Ishikawa (cell line): ENCODE results near the gene TMEM132A.

Source experiments
- CEBPB ChIP-seq: IDR thresholded peaks from 2 replicates; pipeline ENCODE4 v1.6.1; 2012
- CREB1 ChIP-seq: IDR thresholded peaks from 2 replicates; pipeline ENCODE4 v1.6.1; 2012; ENCODE audit warnings: low read depth
- EP300 ChIP-seq: IDR thresholded peaks from 2 replicates; pipeline ENCODE4 v1.6.1; 2012; ENCODE audit warnings: borderline replicate concordance
- FOXM1 ChIP-seq: IDR thresholded peaks from 2 replicates; pipeline ENCODE4 v1.6.1; 2012; ENCODE audit warnings: low read depth, borderline replicate concordance
- NFIC ChIP-seq: IDR thresholded peaks from 2 replicates; pipeline ENCODE4 v1.6.1; 2012
- RAD21 ChIP-seq: IDR thresholded peaks from 2 replicates; pipeline ENCODE4 v1.6.1; 2012; ENCODE audit warnings: low read depth
- TAF1 ChIP-seq: IDR thresholded peaks from 2 replicates; pipeline ENCODE4 v1.6.1; 2012; ENCODE audit warnings: low read depth, mild to moderate bottlenecking
- TCF12 ChIP-seq: IDR thresholded peaks from 2 replicates; pipeline ENCODE4 v1.6.1; 2012; ENCODE audit warnings: low read depth
- TEAD4 ChIP-seq: IDR thresholded peaks from 2 replicates; pipeline ENCODE4 v1.6.1; 2012
- USF1 ChIP-seq: IDR thresholded peaks from 2 replicates; pipeline ENCODE4 v1.6.1; 2012
- YY1 ChIP-seq: IDR thresholded peaks from 2 replicates; pipeline ENCODE4 v1.6.1; 2012; ENCODE audit warnings: low read depth
- ZBTB7A ChIP-seq: IDR thresholded peaks from 2 replicates; pipeline ENCODE4 v1.6.1; 2012; ENCODE audit warnings: low read depth
- TF ChIP-seq, protein P1 (sequence below): IDR thresholded peaks from 2 replicates; pipeline ENCODE4 v1.6.1; 2012
- TF ChIP-seq, protein P2 (sequence below): IDR thresholded peaks from 2 replicates; pipeline ENCODE4 v1.6.1; 2012; ENCODE audit warnings: low read depth, mild to moderate bottlenecking

- TF ChIP-seq, protein P1, sequence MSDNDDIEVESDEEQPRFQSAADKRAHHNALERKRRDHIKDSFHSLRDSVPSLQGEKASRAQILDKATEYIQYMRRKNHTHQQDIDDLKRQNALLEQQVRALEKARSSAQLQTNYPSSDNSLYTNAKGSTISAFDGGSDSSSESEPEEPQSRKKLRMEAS: no peak
- no peak for TF ChIP-seq CEBPB
- TF ChIP-seq EP300: no peak
- no peak for TF ChIP-seq TEAD4
- TF ChIP-seq TCF12: no peak
- no peak for TF ChIP-seq ZBTB7A
- TF ChIP-seq TAF1: no peak
- TF ChIP-seq, protein P2, sequence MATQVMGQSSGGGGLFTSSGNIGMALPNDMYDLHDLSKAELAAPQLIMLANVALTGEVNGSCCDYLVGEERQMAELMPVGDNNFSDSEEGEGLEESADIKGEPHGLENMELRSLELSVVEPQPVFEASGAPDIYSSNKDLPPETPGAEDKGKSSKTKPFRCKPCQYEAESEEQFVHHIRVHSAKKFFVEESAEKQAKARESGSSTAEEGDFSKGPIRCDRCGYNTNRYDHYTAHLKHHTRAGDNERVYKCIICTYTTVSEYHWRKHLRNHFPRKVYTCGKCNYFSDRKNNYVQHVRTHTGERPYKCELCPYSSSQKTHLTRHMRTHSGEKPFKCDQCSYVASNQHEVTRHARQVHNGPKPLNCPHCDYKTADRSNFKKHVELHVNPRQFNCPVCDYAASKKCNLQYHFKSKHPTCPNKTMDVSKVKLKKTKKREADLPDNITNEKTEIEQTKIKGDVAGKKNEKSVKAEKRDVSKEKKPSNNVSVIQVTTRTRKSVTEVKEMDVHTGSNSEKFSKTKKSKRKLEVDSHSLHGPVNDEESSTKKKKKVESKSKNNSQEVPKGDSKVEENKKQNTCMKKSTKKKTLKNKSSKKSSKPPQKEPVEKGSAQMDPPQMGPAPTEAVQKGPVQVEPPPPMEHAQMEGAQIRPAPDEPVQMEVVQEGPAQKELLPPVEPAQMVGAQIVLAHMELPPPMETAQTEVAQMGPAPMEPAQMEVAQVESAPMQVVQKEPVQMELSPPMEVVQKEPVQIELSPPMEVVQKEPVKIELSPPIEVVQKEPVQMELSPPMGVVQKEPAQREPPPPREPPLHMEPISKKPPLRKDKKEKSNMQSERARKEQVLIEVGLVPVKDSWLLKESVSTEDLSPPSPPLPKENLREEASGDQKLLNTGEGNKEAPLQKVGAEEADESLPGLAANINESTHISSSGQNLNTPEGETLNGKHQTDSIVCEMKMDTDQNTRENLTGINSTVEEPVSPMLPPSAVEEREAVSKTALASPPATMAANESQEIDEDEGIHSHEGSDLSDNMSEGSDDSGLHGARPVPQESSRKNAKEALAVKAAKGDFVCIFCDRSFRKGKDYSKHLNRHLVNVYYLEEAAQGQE: no peak
- no peak for TF ChIP-seq USF1
- no peak for TF ChIP-seq FOXM1
- no peak for TF ChIP-seq CREB1
- no peak for TF ChIP-seq RAD21
- TF ChIP-seq YY1: no peak
- TF ChIP-seq NFIC: no peak
These were observed 3.3 kb downstream of the TMEM132A start for GRCh38 chr11:60927600-60927999.
